ENCODE measurements around the gene ZNF341.
A peak's percentile ranks its signal among the peaks of the same experiment; 100 is the strongest.

ZNF341 gene

DNA sequence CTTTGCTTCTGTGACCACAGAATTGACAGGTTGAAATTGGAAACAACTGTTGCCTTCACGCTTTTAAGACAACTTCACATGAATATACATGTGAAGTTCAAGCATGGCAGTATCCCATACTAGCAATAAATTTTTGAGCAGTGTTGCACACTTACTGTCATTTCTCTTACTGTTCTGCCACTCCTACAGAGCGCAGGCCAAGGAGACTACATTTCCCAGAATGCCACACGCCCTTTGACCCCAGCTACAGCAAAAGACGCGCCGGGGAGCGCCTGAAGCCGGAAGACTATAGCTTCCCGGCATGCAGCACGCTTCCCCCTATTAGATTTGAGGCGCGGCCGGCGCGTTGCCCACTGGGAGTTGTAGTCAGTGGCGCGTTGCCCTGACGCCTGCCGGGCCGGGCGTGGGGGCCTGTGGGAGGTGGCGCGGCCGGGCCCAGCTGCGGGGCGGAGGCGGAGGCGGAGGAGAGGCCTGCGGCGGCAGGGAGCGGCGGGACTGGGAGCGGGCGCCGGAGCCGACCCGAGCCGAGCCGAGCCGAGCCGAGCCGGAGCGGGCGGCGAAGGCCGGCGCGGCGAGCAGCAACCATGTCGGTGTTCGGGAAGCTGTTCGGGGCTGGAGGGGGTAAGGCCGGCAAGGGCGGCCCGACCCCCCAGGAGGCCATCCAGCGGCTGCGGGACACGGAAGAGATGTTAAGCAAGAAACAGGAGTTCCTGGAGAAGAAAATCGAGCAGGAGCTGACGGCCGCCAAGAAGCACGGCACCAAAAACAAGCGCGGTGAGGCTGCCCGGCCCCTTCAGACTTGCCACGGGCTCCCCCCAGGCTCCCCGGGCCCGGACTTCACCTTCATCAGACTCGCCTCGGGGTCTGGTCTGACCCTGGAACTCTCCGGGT, 79.3 kb downstream of the ZNF341 start, which contains the start of gene CHMP4B:
TSS of gene CHMP4B (plus strand) at position 464 of the 891 bp plus-strand sequence. CDS start at position 585, 121 bp downstream.
- H3K9me2 ChIP-seq (replicated peaks; ENCODE audit: insufficient read depth, low read length), result no peaks in the 10 kb centered on the region
- H3K9me3 ChIP-seq (replicated peaks; ENCODE audit: insufficient read depth, low read length), result no peaks in the 10 kb centered on the region
- peak within 1 kb of the TSS; percentile 88 for H3K27ac ChIP-seq (ENCODE audit: low read length)
- H3K27me3 ChIP-seq (replicated peaks; ENCODE audit: insufficient read depth, low read length), result no peaks in the 10 kb centered on the region
- DNase-seq, result peak; percentile 98
- H3K9ac ChIP-seq (ENCODE audit: low read length), result peak within 1 kb of the TSS; percentile 93
- TF ChIP-seq, protein P1, sequence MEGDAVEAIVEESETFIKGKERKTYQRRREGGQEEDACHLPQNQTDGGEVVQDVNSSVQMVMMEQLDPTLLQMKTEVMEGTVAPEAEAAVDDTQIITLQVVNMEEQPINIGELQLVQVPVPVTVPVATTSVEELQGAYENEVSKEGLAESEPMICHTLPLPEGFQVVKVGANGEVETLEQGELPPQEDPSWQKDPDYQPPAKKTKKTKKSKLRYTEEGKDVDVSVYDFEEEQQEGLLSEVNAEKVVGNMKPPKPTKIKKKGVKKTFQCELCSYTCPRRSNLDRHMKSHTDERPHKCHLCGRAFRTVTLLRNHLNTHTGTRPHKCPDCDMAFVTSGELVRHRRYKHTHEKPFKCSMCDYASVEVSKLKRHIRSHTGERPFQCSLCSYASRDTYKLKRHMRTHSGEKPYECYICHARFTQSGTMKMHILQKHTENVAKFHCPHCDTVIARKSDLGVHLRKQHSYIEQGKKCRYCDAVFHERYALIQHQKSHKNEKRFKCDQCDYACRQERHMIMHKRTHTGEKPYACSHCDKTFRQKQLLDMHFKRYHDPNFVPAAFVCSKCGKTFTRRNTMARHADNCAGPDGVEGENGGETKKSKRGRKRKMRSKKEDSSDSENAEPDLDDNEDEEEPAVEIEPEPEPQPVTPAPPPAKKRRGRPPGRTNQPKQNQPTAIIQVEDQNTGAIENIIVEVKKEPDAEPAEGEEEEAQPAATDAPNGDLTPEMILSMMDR (IDR thresholded peaks at IDR 0.05; ENCODE audit: low read length), result no peak
- TF ChIP-seq EZH2phosphoT487 (IDR thresholded peaks at IDR 0.05; ENCODE audit: low read length), result no peak
- no peak for TF ChIP-seq EZH2 (optimal IDR thresholded peaks at IDR 0.05; ENCODE audit: low read depth, low read length)
- H3K79me2 ChIP-seq (ENCODE audit: low read length), result peaks cover 60% of the 10 kb centered on the region
- H3K4me2 ChIP-seq (ENCODE audit: low read depth, low read length), result peak within 1 kb of the TSS; percentile 80
- H3K36me3 ChIP-seq (replicated peaks; ENCODE audit: insufficient read depth, low read length), result no peaks in the 10 kb centered on the region
- H3K4me1 ChIP-seq (ENCODE audit: low read length), result peaks cover 16% of the 10 kb centered on the region
- peaks cover 47% of the 10 kb centered on the region for H3F3A ChIP-seq (ENCODE audit: insufficient read depth, low read length)
- H2AFZ ChIP-seq (ENCODE audit: low read length), result peak within 1 kb of the TSS; percentile 0; the same call in 1 of the 2 replicates
- H3K4me3 ChIP-seq (ENCODE audit: low read length), result peak within 1 kb of the TSS; percentile 91
- no peaks in the 10 kb centered on the region for H4K20me1 ChIP-seq (ENCODE audit: insufficient read depth, low read length)

DNA sequence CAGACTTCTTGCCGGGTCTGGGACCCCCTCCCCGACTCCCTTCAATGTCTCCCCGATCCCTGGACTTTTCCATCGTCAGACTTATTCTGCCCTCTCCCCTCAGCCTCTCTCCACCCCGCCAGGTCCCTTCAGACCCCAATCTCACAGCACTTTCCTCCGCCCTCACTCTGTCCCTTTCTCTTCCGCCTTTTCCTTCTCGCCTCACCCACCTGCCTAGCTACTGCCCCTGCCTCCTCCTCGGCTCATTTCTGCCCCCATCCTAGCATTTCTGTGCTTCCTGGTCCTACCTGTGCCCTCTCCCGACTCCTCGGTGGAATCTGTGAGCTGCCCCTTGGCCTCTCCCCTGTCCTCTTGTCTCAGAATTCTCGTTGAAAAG, 80.0 kb downstream of the ZNF341 start:
- no peaks in the 10 kb centered on the region for H3K9me3 ChIP-seq (replicated peaks; ENCODE audit: insufficient read depth, low read length)
- peak overlapping the region; percentile 80 for H3K4me2 ChIP-seq (ENCODE audit: low read depth, low read length)
- H3K79me2 ChIP-seq (ENCODE audit: low read length), result peaks cover 66% of the 10 kb centered on the region
- no peaks in the 10 kb centered on the region for H3K36me3 ChIP-seq (replicated peaks; ENCODE audit: insufficient read depth, low read length)
- H3K4me1 ChIP-seq (ENCODE audit: low read length), result peaks cover 22% of the 10 kb centered on the region
- no peak overlapping the region for H2AFZ ChIP-seq (ENCODE audit: low read length)
- peaks cover 53% of the 10 kb centered on the region for H3F3A ChIP-seq (ENCODE audit: insufficient read depth, low read length)
- H4K20me1 ChIP-seq (ENCODE audit: insufficient read depth, low read length), result no peaks in the 10 kb centered on the region
- peak overlapping the region; percentile 91 for H3K4me3 ChIP-seq (ENCODE audit: low read length)
- H3K27me3 ChIP-seq (replicated peaks; ENCODE audit: insufficient read depth, low read length), result no peaks in the 10 kb centered on the region
- peak overlapping the region; percentile 93 for H3K9ac ChIP-seq (ENCODE audit: low read length)
- TF ChIP-seq, protein P1 (IDR thresholded peaks at IDR 0.05; ENCODE audit: low read length), result no peak
- no peak for TF ChIP-seq EZH2phosphoT487 (IDR thresholded peaks at IDR 0.05; ENCODE audit: low read length)
- no peak for TF ChIP-seq EZH2 (optimal IDR thresholded peaks at IDR 0.05; ENCODE audit: low read depth, low read length)
- DNase-seq, result no peak
- no peaks in the 10 kb centered on the region for H3K9me2 ChIP-seq (replicated peaks; ENCODE audit: insufficient read depth, low read length)
- H3K27ac ChIP-seq (ENCODE audit: low read length), result peak overlapping the region; percentile 88

DNA sequence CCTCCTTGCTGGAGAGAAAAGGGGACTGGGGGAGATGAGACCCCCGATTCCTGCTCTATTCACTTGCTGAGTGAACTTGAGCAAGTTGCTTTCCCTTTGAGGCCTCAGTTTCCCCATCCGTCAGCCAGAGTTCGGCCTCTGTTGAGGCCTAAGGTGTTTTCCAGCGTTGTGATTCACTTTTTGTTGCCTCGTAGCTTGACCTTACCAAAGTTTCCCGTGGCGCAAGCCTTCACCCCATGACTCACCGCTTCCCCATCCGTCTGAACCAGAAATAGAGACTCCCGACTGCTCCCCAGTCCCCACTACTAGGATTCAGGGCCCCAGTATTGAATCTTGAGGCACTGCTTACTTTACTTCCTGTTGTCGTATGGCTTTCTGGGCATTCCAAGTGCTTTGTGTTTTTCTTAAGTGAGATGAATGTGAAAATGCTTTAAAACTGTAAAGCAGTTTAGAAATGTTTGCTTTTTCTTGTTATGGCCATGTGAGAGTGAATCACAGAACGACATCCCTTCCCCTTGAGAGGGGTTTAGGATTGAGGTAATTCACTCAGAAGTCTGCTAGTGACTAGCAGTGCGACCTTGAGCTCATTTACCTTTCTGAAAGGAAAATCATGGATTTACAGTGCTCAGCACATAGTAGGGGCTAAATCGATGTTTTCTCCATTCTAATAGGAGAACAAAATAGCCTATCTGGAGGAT, 80.5 kb downstream of the ZNF341 start:
- no peaks in the 10 kb centered on the region for H3K9me2 ChIP-seq (replicated peaks; ENCODE audit: insufficient read depth, low read length)
- H3K9ac ChIP-seq (ENCODE audit: low read length), result peak overlapping the region; percentile 93
- no peaks in the 10 kb centered on the region for H3K9me3 ChIP-seq (replicated peaks; ENCODE audit: insufficient read depth, low read length)
- H3K4me1 ChIP-seq (ENCODE audit: low read length), result peaks cover 27% of the 10 kb centered on the region
- H3K27me3 ChIP-seq (replicated peaks; ENCODE audit: insufficient read depth, low read length), result no peaks in the 10 kb centered on the region
- H3K4me2 ChIP-seq (ENCODE audit: low read depth, low read length), result peak overlapping the region; percentile 80
- peak overlapping the region; percentile 88 for H3K27ac ChIP-seq (ENCODE audit: low read length)
- peak overlapping the region; percentile 91 for H3K4me3 ChIP-seq (ENCODE audit: low read length)
- no peak overlapping the region for H2AFZ ChIP-seq (ENCODE audit: low read length)
- no peaks in the 10 kb centered on the region for H3K36me3 ChIP-seq (replicated peaks; ENCODE audit: insufficient read depth, low read length)
- H3F3A ChIP-seq (ENCODE audit: insufficient read depth, low read length), result peaks cover 58% of the 10 kb centered on the region
- H3K79me2 ChIP-seq (ENCODE audit: low read length), result peaks cover 71% of the 10 kb centered on the region
- peak; percentile 35 for DNase-seq
- H4K20me1 ChIP-seq (ENCODE audit: insufficient read depth, low read length), result no peaks in the 10 kb centered on the region
- no peak for TF ChIP-seq EZH2 (optimal IDR thresholded peaks at IDR 0.05; ENCODE audit: low read depth, low read length)
- no peak for TF ChIP-seq EZH2phosphoT487 (IDR thresholded peaks at IDR 0.05; ENCODE audit: low read length)
- TF ChIP-seq, protein P1 (IDR thresholded peaks at IDR 0.05; ENCODE audit: low read length), result no peak

All from MM.1S (cell line).